Measurements from ENCODE around the gene BICDL2.

Gene BICDL2

GRCh38 chr16:3046641-3047386, 10.1 kb upstream of the BICDL2 start:
- no peak for DNase-seq (ENCODE audit: low spot score)

GRCh38 chr16:3045758-3046640, 9.3 kb upstream of the BICDL2 start, which contains the start of gene MMP25:
MMP25 (plus strand) TSS chr16:3046561; CDS start chr16:3046918, 357 bp downstream.
- no peak for DNase-seq (ENCODE audit: low spot score)

GRCh38 chr16:3044708-3045107, 8.0 kb upstream of the BICDL2 start:
- DNase-seq (ENCODE audit: low spot score), result no peak

GRCh38 chr16:3042376-3042775, 5.6 kb upstream of the BICDL2 start:
- no peak for DNase-seq (ENCODE audit: low spot score)

GRCh38 chr16:3038896-3039295, 2.2 kb upstream of the BICDL2 start:
- no peak for DNase-seq (ENCODE audit: low spot score)

GRCh38 chr16:3038256-3038655, 1.5 kb upstream of the BICDL2 start:
- no peak for DNase-seq (ENCODE audit: low spot score)

GRCh38 chr16:3035972-3036725, 595 bp downstream of the BICDL2 start:
- no peak for DNase-seq (ENCODE audit: low spot score)

GRCh38 chr16:3035289-3035971, 1.3 kb downstream of the BICDL2 start:
- no peak for DNase-seq (ENCODE audit: low spot score)

- DNase-seq (ENCODE audit: low spot score), result no peak
Observed at GRCh38 chr16:3032624-3033023, 4.1 kb downstream of the BICDL2 start.

- no peak for DNase-seq (ENCODE audit: low spot score)
Observed at GRCh38 chr16:3030222-3031212, 6.2 kb downstream of the BICDL2 start.

GRCh38 chr16:3029491-3030221, 7.1 kb downstream of the BICDL2 start:
- no peak for DNase-seq (ENCODE audit: low spot score)

GRCh38 chr16:3028716-3029319, 7.9 kb downstream of the BICDL2 start:
- no peak for DNase-seq (ENCODE audit: low spot score)

- DNase-seq (ENCODE audit: low spot score), result peak; percentile 90
Observed at GRCh38 chr16:3027983-3028715, 8.6 kb downstream of the BICDL2 start.

- DNase-seq (ENCODE audit: low spot score), result no peak
Observed at GRCh38 chr16:3027489-3027795, 9.3 kb downstream of the BICDL2 start.

- DNase-seq (ENCODE audit: low spot score), result no peak
Observed at GRCh38 chr16:3026609-3027488, 9.9 kb downstream of the BICDL2 start.

- DNase-seq (ENCODE audit: low spot score), result no peak
Observed at GRCh38 chr16:3026003-3026378, 10.8 kb downstream of the BICDL2 start.

- no peak for DNase-seq (ENCODE audit: low spot score)
Observed at GRCh38 chr16:3025032-3026002, 11.4 kb downstream of the BICDL2 start.

Measured in hematopoietic multipotent progenitor cell treated with erythropoietin and hydrocortisone succinate and interleukin-3 and kit ligand, for 17 days (in vitro differentiated cells).